CD4-positive, alpha-beta T cell treated with Interleukin-21 for 1 hour (primary cell): ENCODE measurements around the gene SORCS2.
"Not testable (repeated sequence)": the region's sequence is repeated elsewhere in the genome, so short reads cannot be mapped to it uniquely, and the experiment has no call there.

Experiments used
- DNase-seq: peaks from one replicate; pipeline ENCODE4 v3.0.0-alpha.2; 2020

Gene SORCS2

GRCh38 chr4:7201420-7202305 is 9.3 kb downstream of the SORCS2 start:
- DNase-seq: no peak

GRCh38 chr4:7202411-7202810 is 10.1 kb downstream of the SORCS2 start:
- no peak for DNase-seq

- DNase-seq: no peak
Observed at GRCh38 chr4:7204656-7205387, 12.5 kb downstream of the SORCS2 start.

GRCh38 chr4:7206385-7206784 is 14.0 kb downstream of the SORCS2 start:
- no peak for DNase-seq

GRCh38 chr4:7206911-7207567 is 14.7 kb downstream of the SORCS2 start:
- no peak for DNase-seq

GRCh38 chr4:7207628-7208231 is 15.4 kb downstream of the SORCS2 start:
- DNase-seq: no peak

GRCh38 chr4:7208509-7209451 is 16.4 kb downstream of the SORCS2 start:
- no peak for DNase-seq

- DNase-seq: no peak
Observed at GRCh38 chr4:7209699-7210098, 17.4 kb downstream of the SORCS2 start.

- DNase-seq: no peak
Observed at GRCh38 chr4:7210824-7211223, 18.5 kb downstream of the SORCS2 start.

- no peak for DNase-seq
Observed at GRCh38 chr4:7212101-7212674, 19.9 kb downstream of the SORCS2 start.

- no peak for DNase-seq
Observed at GRCh38 chr4:7212921-7213320, 20.6 kb downstream of the SORCS2 start.

- DNase-seq: no peak
Observed at GRCh38 chr4:7213807-7214206, 21.5 kb downstream of the SORCS2 start.

- no peak for DNase-seq
Observed at GRCh38 chr4:7214359-7214758, 22.0 kb downstream of the SORCS2 start.

- DNase-seq: not testable (repeated sequence)
Observed at GRCh38 chr4:7215187-7215586, 22.8 kb downstream of the SORCS2 start.

- no peak for DNase-seq
Observed at GRCh38 chr4:7217039-7217438, 24.7 kb downstream of the SORCS2 start.

- DNase-seq: no peak
Observed at GRCh38 chr4:7217474-7218321, 25.4 kb downstream of the SORCS2 start.

- no peak for DNase-seq
Observed at GRCh38 chr4:7218686-7219085, 26.3 kb downstream of the SORCS2 start.

GRCh38 chr4:7222521-7222920 is 30.2 kb downstream of the SORCS2 start:
- DNase-seq: no peak

GRCh38 chr4:7223541-7223940 is 31.2 kb downstream of the SORCS2 start:
- no peak for DNase-seq

GRCh38 chr4:7224001-7224400 is 31.7 kb downstream of the SORCS2 start:
- no peak for DNase-seq
